Measurements from ENCODE around the gene ABCC10. TPM values are rescaled to one million over a fixed set of nuclear protein-coding genes. Genes with fewer than 3 reads are reported as not detected.

ABCC10 gene
- total RNA-seq, 1 donor from 2014 or later, result 46.8 TPM

DNA sequence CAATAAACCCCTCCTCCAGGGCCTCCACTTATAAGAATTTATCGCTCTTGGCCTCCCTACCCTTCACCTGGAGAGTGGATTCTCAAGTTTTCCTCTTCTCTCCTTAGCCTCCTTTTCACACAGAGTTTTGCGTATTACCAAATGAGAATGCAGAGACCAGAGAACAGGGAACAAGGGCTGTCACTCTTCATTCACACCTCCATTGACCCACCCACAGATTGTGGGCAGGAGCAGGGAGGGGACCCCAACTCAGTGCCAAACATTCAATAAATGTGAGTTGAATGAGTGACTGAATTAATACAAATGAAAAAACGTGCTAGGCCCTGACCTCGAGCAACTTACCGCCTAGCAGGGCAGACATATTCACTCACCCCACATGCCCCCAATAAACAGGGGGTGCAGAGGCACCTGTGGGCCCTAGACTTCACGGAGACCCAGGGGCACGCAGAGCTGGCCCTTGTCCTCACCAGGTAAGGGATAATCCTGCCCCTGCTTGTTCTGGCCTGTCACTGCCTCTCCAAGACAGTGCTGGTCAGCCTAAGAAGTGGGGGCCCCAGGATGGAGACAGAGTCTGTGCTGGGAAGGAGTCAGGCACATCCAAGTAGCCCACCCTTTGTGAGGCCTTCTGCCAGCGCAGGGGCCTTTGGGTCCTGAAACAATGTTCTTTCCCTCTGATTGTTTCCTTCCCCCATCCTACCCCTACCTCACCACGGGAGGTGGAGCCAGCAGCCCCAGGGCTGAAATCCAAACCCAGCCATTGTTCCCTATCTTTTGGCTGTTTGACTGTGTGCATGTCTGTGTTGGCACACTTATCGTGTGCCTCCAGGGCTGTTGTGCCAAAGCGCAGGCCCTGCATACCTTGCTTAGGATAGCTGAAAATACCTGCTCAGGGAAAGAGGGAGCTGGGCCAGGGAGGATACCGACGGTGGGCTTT is 41.7 kb downstream of the ABCC10 start:
- no peak for DNase-seq (ENCODE audit: low spot score)

DNA sequence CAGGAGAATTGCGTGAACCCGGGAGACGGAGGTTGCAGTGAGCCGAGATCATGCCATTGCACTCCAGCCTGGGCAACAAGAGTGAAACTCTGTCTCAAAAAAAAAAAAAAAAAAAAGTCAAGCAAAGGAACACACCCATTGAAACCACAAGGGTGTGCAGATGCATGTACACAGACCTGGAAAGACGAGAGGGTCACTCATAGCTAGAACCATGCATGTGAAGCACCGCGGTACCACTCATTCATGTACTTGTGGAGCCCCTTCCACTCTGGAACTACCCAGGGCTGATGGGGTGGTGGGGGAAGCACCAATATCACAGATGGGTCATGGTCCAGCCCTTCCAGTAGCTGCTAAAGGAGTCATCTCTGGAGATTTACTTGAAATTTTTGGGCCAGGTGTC is 42.6 kb downstream of the ABCC10 start:
- DNase-seq (ENCODE audit: low spot score), result no peak

DNA sequence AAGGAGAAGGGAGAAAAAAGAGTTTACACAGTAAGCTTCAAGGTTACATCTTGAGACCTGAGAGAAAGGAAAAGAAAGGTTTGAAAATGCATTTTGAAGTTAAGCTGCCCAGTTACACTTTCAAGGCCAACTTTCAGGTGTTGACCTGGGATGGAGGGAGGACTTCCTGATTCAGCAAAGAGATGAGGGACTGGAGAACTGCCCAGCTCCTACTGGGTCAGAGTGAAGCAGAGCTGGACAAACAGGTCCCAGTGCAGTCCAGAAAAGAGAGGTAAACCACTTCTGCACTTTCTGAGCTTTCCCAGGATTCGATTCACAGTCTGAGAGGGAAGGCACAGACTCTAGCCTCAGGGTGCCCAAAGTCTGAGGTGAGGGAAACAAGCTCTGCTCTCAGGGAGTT is 44.1 kb downstream of the ABCC10 start:
- no peak for DNase-seq (ENCODE audit: low spot score)

DNA sequence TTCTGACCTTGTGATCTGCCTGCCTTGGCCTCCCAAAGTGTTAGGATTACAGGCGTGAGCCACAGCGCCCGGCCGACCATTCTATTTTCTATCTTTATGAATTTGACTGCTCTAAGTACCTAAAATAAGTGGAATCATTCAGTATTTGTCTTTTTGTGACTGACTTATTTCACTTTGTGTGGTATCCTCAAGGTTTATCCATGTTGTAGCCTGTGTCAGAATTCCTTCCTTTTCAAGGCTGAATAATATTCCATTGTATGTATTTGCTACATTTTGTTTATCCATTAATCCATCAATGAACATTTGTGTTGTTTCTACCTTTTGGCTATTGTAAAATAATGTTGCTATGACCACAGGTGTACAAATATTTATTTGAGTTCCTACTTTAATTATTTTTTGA is 45.2 kb downstream of the ABCC10 start:
- DNase-seq (ENCODE audit: low spot score), result no peak

DNA sequence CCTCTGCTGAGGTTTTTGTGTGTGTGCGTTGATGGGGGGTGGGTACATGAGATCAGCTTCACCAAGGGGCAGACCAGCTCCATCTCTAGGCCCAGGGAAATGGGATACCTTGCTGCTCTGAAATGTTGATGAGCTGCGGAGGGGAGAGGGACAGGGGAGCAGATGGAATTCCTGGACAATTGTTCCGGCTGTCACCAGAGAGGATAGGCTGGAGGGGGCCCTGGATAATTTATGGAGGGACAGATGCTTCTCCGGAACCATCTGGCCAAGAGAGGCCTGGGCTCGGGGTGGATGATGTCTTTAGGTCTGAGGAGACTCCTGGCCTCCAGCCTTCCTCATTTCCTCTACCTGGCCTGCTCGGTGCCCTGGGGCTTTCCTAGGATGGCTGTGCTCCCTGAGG is 48.2 kb downstream of the ABCC10 start:
- DNase-seq (ENCODE audit: low spot score), result no peak

DNA sequence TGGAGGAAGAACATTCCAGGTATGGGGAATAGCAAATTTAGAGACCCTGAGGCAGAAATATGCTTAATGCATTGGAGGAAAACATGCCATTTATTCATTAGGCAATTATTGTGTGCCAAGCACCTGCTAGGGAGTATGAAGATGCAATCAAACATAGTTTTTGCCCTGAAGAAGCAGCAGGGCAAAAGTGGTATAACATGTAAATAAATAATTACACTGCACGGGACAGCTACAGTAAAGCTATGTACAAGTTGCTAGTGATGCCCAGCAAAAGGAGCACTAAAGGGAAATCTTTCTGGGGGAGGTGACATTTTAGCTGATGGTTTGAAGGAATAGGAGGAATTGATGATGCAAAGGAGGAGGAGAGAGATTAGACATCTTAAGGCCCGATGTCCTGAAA is 49.4 kb downstream of the ABCC10 start:
- DNase-seq (ENCODE audit: low spot score), result no peak

DNA sequence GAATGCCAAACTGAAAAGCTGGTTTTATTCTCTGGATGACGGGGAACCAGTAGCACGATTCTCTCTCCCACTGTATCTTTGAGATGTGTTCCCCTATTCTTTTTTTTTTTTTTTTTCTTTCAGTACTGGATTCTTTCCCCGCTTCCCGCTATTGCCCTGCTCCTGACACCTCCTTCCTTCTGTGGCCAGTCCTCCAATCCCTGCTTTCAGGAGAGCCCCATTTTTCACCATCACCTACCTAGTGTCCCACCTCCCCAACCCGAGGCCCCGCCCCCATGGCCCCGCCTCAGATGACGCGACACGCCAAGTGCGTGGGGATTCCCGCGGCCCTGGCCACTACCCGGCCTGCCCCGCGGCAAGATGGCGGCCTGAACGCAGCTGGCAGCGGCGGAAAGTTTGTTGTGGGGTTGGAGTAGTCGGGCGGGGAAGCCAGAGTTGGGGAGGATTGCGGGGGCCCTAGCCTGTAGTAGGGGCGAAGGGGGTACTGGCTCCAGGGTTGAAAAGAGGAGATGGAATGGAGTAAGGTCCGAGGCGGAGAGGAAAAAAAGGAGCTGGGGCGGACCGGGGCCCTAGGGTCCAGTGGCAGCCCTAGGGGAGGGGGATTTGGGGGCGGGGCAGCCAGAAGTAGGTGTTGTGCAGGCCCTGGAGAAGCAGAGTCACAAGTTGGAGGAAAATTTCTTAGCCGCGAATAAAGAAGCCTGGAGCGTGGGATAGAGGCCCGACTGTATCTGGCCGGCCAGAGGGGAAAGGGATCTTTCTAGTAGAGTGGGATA is 50.1 kb downstream of the ABCC10 start, which contains the start of gene TJAP1:
TJAP1 (plus strand) TSS at position 336 of the 773 bp plus-strand sequence. CDS start 21,432 bp downstream, outside the sequence.
- DNase-seq (ENCODE audit: low spot score), result peak; percentile 93

DNA sequence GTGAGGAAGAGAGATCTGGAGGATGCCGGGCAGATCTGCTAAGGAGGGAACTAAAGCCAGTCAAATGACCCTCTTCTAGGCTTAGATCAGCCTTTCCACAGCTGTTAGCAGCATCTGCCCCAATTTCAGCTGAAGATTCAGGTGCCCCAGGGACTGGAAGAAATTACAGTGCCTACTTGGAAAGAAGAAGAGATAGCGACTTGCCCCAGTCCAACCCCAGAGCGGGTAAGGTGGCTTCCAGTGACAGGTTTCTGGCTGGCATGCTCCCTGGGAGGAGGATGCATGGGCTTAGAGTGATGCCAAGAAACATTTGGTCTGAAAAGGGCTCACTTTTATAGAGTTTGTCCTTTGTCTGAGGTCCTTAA is 50.6 kb downstream of the ABCC10 start:
- DNase-seq (ENCODE audit: low spot score), result no peak

DNA sequence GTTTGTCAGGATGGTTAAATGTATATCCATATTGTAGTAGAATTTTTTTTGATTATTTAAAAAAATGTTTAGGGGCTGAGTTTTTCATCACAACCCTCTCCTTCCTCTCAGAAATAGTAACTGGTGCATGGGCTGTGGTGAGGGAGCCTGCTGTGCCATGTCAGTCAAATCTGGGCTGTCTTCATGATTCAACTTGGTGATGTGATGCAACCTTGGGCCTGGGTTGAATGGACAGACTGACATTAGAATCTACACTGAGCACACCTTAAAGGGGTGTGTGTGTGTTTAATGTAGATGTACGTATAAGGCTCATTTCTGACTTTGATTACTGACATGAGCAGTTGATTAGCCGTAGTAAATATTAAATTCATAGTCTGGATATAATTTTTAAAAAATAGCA is 53.7 kb downstream of the ABCC10 start:
- DNase-seq (ENCODE audit: low spot score), result no peak

DNA sequence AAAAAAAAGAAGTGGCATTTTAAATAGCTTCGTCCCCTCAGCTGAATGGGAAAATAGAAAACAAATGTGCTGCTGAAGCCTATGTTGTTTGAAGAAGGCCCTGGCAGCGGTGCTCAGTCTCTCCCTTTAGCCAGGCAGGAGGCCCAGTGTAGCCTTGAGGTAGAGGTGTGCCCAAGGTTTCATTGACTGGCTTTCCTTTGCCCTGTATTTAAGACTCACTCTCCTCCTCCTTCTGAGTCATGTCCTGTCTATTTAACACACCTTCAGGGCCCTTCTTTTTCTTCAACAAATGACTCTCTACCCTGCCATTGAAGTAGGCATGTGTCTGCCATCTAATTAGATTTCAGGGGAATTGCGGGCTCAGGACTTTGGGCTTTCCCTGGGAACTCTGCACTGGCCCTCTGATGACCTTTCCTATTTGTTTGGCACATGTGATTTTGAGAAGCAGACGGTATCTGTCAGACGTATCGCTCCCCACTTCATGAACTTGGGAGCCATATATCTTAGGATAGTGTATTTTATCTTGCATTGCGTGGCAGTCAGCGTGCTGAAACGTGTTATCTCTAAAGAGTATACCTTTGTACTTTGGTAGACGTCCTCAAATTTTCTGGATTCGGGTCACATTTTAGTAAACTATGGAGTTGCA is 54.4 kb downstream of the ABCC10 start:
- DNase-seq (ENCODE audit: low spot score), result no peak

DNA sequence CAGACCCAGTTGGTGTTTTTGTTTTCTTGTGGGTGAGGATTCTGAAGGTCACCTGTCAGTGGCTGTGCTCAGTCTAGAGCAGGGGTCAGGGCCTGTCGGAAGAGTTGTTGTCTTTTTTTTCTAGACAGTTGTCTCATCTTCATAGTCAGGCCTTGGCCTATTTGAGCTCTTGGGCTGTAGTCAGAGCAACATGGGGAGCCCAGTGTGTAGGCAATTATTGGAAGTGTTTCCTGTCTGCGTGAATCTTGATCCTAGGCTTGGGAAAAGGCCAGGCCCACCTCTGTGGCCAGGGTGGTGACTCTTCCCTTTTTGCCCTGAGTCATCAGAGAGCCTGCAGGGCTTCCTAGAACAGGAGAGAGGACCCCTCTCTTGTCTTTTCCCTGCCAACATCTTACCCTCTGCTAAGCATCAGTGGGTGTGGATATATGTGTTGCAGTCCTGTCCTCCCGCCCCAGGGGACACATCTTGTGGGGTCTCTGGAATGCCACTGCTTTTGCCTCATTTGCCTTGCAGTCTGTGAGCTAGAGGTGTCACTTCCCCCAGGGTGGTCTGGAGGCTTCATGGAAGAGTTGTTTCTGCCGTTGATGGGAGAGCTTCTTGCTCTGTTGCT is 61.4 kb downstream of the ABCC10 start:
- no peak for DNase-seq (ENCODE audit: low spot score)

DNA sequence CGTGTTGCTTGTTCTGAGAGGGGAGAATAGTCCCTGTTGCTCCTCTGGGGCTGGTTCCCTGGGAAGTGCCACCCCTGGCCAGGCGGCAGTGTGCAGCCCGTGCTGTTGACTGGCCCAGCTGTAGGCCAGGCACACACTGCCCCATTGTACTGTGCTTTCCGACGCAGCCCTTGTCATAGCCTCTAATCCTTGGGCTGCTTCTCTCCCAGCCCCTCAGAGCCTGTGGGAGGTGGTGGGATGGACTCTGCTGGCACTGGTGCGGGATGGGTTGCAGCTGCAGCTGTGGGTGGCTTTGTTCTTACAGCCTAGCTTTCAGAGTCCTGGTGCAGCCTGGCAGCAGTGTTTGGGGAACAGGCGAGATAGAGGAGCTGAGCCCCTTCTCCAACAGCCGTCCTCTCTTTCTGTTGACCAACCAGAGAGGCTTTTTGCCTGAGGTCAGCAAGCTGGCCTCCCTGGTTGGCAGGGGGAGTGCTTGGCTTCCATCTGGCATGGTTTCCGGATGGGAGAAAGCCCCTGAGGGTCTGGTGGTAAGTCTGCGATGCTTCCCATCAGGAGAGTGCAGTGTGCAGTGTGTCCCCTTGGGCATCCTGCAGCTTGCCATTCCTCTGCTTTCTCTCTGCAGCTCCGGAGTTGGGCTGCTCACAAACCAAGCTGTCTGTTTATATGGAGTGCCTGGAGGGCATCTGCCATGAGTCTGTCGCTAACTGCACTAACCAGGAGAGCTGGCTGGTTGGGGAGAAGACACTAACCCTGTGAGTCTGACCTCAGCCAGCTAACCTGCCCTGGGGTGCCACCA is 62.1 kb downstream of the ABCC10 start:
- no peak for DNase-seq (ENCODE audit: low spot score)

DNA sequence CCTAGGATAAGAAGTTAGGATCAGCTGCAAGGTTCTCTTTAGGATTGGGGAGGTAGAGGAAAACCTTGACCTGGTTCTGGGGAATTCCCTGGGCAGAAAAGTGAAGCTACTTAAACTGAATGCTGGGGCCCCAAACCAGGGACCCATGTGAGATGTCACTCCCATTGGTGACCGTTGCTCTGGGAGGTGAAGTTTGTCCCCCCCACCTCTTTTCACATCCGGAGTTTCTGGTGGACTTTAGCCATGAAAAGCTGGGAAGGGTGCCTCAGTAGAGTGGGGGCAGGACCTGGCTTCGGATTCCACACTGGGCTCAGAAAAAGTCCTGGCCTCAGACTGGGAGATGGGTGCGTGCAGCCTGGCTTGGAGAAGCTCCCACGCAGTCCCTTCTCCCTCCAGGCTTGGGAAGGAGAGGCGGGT is 63.2 kb downstream of the ABCC10 start:
- DNase-seq (ENCODE audit: low spot score), result no peak

DNA sequence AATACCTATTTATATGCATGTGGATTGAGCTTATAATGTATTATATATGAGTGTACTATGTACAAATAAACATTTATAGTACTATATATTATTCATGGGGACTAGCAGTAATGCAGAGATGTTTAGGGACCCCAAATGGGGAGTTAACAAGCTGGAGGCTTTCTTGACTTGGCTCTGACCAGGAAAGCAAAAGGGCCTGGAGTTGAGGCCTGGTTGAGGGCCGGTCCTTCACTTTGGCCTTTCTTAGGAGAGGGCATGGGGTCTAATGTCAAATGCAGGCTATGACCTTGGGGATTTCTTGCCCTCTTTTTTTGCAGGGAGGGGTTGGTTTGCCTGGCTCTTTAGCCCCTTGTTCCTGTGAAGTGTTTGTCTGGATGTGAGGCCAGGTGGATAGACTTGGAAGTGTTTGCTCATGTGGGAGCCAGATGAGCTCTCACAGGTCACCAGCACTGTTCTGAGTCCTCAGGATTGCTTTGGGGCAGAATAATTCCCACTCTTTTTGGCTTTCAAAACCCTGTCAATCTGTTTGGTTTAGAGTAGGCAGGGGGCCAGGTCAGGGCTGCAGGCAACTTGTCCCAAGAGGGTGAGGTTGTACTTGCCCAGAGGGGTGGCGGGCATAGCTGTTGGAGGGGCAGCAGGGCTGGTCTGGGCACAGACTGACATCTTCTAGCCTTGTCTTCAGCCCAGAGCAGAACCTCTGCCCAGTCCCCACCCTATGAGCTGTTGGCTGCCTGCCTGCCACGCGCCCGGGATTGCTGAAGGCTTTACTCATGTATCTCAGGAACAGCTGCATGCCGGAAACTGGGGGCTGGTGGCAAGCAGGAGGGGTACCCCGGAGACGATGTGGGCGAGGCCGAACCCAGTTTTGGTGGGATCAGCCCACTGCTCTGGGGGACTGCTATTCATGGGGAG is 64.7 kb downstream of the ABCC10 start:
- DNase-seq (ENCODE audit: low spot score), result peak; percentile 78

DNA sequence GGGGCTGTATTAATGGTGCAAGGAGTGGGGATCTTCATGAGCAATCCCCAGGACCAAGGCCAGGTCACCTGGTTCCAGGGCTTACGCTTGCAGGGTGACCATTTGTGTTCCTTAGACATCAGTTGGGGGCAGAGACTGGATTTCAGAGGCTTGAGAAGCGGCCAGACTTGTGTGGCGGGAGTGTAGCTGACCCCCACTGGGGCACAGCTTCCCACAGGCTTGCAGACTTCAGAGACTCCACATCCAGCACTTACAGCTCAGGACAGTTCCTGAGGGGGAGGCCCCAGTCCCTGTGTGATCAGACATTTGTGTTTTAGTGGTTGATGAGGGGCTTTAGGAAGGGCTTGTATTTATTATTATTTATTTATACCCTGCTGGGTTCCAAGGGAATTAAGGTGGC is 65.3 kb downstream of the ABCC10 start:
- DNase-seq (ENCODE audit: low spot score), result no peak

DNA sequence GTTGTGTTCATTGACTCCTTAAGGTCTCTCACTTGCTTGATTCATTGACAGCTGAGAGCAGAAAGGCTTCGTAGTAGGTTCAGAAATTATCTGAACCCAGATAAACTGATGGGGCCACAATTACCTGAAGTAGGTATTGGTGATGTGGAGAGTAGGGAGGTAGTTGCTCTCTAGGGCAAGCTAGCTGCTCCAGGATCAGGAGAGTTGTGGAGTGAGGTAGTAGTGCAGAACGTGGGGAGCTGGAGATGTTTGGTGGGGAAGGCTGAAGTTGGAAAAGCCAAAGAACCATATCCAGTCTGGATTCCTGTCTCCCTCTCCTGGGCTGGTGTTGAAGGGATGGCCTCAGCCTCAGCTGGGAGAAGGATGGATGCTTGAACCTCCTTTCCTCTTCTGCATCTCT is 65.9 kb downstream of the ABCC10 start:
- DNase-seq (ENCODE audit: low spot score), result no peak

DNA sequence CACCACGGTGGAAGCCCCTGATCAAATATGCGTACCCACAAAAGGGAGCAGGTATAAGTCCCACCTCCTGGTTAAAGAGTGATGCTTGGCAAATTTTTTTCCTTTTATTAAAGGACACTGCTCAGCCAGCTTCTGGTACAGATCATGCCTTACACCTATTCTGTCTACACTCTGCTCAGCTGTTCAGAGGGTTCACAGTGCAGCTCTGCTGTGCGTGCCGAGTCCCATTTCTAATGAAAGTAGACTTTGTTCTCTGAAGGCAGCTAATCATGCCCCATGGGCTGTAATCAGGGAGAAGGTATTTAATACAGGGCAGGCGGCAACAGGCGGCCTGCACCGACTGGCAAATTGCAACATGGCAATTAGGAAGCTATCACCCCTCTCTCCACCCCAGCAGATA is 66.5 kb downstream of the ABCC10 start:
- no peak for DNase-seq (ENCODE audit: low spot score)

DNA sequence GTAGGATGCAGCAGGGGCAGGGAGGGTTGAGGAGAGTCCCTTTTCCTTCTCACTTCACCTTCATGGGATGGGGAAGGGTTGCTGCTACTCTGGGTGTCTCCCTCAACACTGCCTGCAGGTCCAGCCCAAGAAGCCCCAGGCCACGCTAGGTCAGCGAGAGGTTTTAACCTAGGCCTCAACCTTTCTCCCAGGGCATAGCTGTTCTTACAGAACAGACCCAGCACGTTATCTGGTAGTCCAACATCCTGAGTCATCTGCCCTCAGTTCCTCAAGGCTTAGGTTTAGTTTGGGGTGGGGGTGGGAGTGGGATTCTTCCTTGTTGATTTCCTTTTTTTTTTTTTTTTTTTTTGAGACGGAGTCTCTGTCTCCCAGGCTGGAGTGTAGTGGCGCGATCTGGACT is 67.0 kb downstream of the ABCC10 start:
- no peak for DNase-seq (ENCODE audit: low spot score)

DNA sequence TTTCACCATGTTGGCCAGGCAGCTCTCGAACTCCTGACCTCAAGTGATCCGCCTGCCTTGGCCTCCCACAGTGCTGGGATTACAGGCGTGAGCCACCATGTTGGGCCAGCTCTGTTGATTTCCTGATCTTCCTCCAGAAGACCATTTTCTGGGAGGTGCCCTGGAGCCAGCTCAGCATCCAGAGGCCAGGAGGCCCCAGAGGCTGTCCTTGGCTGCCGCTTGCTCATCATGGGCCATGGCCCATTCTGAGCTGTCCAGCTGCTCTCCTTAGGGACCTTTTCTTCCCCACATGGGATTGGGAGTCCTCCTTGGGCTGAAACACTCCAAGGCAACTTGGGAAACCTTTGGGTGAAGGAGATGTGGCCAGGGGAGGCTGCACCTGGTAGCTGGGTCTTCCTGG is 67.4 kb downstream of the ABCC10 start:
- no peak for DNase-seq (ENCODE audit: low spot score)

DNA sequence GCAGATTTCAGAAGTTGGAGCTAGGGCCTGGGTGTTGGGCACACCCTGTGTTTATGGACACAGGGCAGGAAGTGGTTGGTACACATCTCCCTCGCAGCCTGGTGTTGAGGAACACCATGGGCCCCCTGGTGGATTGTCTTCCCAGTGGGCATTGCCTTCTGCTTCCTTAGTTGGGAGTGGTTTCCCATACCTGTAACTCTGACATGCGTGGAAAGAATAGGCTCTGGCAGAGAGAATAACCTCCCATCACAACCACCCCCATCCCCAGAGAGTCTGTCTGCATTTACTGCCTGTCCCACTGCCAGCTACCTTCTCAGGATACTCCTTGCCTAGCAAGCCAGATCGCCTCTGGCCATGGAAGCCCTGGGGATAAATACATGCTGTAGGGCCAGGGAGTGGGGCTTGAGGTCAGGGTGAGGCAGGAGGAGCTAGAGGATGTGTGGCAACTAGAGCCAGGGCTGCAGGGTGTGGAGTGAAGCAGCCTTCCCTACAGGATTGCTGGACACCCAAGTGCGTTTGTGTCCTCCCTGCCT is 68.1 kb downstream of the ABCC10 start:
- DNase-seq (ENCODE audit: low spot score), result no peak
